Left lung (tissue), 10 donors: Measurements from ENCODE around the gene RASL12. TPM values are rescaled to one million over a fixed set of nuclear protein-coding genes. Genes with fewer than 3 reads are reported as not detected.

Experiments used
- ATAC-seq: fragments of 200-7000 bp; cut with Tn5 transposase; one replicate; pipeline ENCODE4 v1.9.1; 2020; ENCODE audit warnings: moderate library complexity
- DNase-seq, 4 donors: peaks; one replicate each; pipeline ENCODE4 v3.0.0-alpha.2; 2013 to 2020
- H3K27ac ChIP-seq, 2 donors: fragments of 200-600 bp; sonication (generic) in 1 of 2; one replicate each; pipeline versions ENCODE4 v1.5.0 to v1.8.0; 2020 to 2021
- H3K27me3 ChIP-seq, 2 donors: fragments of 200-600 bp; sonication (generic) in 1 of 2; one replicate each; pipeline versions ENCODE4 v1.5.0 to v1.8.0; 2020 to 2021
- H3K36me3 ChIP-seq, 2 donors: fragments of 200-600 bp; sonication (generic) in 1 of 2; one replicate each; pipeline versions ENCODE4 v1.5.0 to v1.8.0; 2020 to 2021
- H3K4me1 ChIP-seq, 2 donors: fragments of 200-600 bp; one replicate each; pipeline ENCODE4 v1.8.0; 2021
- H3K4me3 ChIP-seq, 2 donors: fragments of 200-600 bp; sonication (generic) in 1 of 2; one replicate each; pipeline versions ENCODE4 v1.5.0 to v1.8.0; 2020 to 2021; ENCODE audit warnings: mild to moderate bottlenecking in 1 of 2
- H3K9me3 ChIP-seq, 2 donors: fragments of 200-600 bp; sonication (generic) in 1 of 2; one replicate each; pipeline versions ENCODE4 v1.5.0 to v1.8.0; 2020 to 2021
- intact Hi-C, 2 donors: fragments of 100-400 bp; cut with DNase I; formaldehyde crosslinking; loops; one replicate each; pipeline versions ENCODE4 v1.11.2 to v1.14.2; 2022
- polyA plus RNA-seq, 6 donors: library from polyadenylated mRNA; unstranded; fragments of 120-200 nt; gene quantifications; one replicate each; pipeline ENCODE4 v1.2.1, GENCODE V29; 2013; ENCODE audit not compliant: insufficient read length in 6 of 6
- total RNA-seq, 2 donors: library from RNA; stranded (reverse); fragmentation: NEBNext Ultra II Directional; extraction: Animal tissue kit (Norgen Biotek cat#: 25700); gene quantifications; one replicate each; pipeline ENCODE4 v1.2.1, GENCODE V29; 2021
- TF ChIP-seq, protein P1 (sequence below), 2 donors: fragments of 200-600 bp; sonication (generic) in 1 of 2; IDR thresholded peaks; one replicate each; pipeline versions ENCODE4 v1.5.0 to v1.8.0; 2021; ENCODE audit warnings: antibody characterized with exemption in 2 of 2
- donor health status: DM: no; HTN: yes; CAD: no.
- donor health status: DM: no; HTN: no; CAD: no.

The RASL12 gene
- total and polyA plus RNA-seq, 8 donors, result 23.8 to 127 (median 105) TPM

DNA sequence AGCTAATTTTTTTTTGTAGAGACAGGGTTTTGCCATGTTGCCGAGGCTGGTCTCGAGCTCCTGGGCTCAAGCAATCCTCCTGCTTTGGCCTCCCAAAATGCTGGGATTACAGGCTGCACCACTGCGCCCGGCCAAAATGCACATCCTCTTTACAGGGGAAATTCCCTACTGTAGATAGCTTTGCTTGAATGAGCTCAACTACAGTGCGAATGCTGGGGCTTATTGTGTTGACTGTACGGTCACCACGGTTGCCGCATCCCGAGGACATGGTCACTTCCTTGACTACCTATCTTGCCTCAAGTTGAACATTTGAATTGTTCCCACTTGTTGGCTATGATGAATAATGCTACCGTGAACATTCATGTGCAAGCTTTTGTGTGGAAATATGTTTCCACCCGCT lies 33.1 kb downstream of the RASL12 start:
- H3K27ac ChIP-seq, result no peak overlapping the region
- H3K9me3 ChIP-seq, result no peaks in the 10 kb centered on the region
- H3K36me3 ChIP-seq, result no peaks in the 10 kb centered on the region
- H3K4me3 ChIP-seq, result no peak overlapping the region
- ATAC-seq (no peak), DNase-seq (no peak)
- no peaks in the 10 kb centered on the region for H3K27me3 ChIP-seq
- TF ChIP-seq, protein P1, sequence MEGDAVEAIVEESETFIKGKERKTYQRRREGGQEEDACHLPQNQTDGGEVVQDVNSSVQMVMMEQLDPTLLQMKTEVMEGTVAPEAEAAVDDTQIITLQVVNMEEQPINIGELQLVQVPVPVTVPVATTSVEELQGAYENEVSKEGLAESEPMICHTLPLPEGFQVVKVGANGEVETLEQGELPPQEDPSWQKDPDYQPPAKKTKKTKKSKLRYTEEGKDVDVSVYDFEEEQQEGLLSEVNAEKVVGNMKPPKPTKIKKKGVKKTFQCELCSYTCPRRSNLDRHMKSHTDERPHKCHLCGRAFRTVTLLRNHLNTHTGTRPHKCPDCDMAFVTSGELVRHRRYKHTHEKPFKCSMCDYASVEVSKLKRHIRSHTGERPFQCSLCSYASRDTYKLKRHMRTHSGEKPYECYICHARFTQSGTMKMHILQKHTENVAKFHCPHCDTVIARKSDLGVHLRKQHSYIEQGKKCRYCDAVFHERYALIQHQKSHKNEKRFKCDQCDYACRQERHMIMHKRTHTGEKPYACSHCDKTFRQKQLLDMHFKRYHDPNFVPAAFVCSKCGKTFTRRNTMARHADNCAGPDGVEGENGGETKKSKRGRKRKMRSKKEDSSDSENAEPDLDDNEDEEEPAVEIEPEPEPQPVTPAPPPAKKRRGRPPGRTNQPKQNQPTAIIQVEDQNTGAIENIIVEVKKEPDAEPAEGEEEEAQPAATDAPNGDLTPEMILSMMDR (IDR thresholded peaks at IDR 0.05), result no peak
- intact Hi-C loops, result loop anchor here in 1 of 2 donors (10.0 kb wide), 1 partner anchor 60 kb away; no protein-coding TSS in a partner anchor
- peaks cover 0 to 11% of the 10 kb centered on the region in 2 donors for H3K4me1 ChIP-seq

DNA sequence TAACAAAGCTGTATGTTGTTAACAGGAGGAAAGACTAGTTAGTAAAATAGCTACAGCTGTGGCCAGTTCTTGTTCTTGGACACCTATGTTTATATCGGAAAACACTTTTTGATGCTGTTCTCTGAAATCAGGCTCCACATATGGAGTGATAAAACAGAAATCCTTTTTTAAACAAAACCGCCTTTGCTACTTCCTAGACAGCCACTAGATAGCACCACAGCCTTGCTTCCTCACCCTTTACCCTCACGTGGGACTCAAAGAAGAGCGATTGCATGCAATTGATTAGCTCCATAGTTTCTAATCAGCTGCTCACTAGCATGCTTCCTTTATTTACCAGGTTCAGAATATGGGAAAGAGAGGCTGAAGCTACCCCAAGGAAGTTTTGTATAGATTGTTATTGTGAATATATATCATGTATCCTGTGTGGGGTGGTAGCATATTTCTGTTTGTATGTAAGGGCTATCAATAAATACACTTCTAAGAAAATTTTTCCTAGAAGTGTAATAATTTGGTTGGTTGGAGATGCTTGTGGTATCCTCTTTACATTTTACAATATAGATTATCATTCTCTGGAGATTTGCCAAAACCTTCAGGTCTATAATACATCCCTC lies 34.0 kb downstream of the RASL12 start:
- Histone ChIP-seq H3K4me3 (no peak overlapping the region), H3K36me3 (no peaks in the 10 kb centered on the region), H3K4me1 (peaks cover 0 to 15% of the 10 kb centered on the region in 2 donors), H3K27ac (no peak overlapping the region), H3K27me3 (no peaks in the 10 kb centered on the region), H3K9me3 (no peaks in the 10 kb centered on the region)
- ATAC-seq (peak; percentile 48), DNase-seq (peak in 1 of 4 donors; percentile 54)
- TF ChIP-seq, protein P1 (IDR thresholded peaks at IDR 0.05), result no peak
- intact Hi-C loops, result loop anchor here in 1 of 2 donors (10.0 kb wide), 1 partner anchor 61 kb away; no protein-coding TSS in a partner anchor

DNA sequence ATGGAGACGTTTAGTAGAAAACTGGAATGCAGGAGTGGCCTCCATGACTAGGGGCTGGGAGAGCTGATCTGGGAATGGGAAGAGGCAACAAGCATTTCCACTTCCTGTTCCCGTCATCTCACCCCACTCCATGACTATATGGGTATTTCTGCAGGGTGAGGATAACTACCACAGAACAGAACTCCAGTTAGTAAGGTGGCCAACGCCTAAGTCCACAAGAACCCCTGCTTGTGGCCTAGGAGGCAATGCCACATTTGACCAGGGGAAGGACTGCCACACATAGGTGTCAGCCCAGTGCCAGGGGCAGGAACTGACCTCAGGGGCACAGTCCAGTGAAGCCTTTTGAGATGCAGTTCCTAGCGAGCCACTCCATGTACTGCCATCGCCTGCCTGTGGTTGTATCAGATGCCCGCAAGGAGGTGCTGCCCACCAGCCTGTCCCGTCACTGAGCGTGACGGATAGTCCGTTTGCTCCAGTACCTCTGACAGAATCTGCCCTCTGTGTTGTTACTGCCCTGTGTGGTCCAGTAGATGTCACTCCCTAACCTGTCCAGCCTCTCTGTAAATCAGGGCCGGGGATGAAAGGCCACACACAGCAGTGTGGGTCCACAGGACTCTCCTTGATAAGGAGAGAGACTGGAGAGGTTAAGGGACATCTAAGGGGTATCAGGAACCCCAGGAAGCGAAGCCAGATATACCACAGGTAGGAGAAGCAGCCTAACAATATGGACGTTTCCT lies 34.8 kb downstream of the RASL12 start:
- peak in 3 of 4 donors; percentile 56 to 77 (median 74) for DNase-seq
- ATAC-seq, result peak; percentile 83
- Histone ChIP-seq H3K36me3 (no peaks in the 10 kb centered on the region), H3K27ac (no peak overlapping the region), H3K27me3 (no peaks in the 10 kb centered on the region), H3K4me3 (no peak overlapping the region), H3K9me3 (no peaks in the 10 kb centered on the region), H3K4me1 (peaks cover 7 to 23% of the 10 kb centered on the region in 2 donors)
- TF ChIP-seq, protein P1 (IDR thresholded peaks at IDR 0.05), result peak; percentile 28 to 68
- intact Hi-C loops, result loop anchor here in 1 of 2 donors (10.0 kb wide), 1 partner anchor 62 kb away; no protein-coding TSS in a partner anchor

DNA sequence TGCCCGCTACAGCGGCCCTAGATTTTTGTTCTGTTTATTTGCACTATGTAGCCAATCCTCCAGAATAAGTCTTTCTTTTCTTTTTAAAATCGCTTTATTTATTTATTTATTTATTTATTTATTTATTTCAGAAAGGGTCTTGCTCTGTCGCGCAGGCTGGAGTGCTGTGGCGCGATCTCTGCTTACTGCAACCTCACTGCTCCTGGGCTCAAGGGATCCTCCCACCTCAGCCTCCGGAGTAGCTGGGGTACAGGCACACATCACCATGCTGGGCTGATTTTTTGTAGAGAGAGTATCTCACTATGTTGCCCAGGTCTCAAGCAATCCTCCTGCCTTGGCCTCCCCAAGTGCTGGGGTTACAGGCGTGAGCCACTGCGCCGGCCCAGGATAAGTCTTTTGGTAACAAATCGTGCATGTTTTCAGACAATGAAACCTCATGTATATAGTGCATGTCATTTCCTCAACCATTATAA lies 38.0 kb downstream of the RASL12 start:
- Histone ChIP-seq H3K9me3 (no peaks in the 10 kb centered on the region), H3K36me3 (peaks cover 0 to 21% of the 10 kb centered on the region in 2 donors), H3K27me3 (no peaks in the 10 kb centered on the region), H3K4me3 (peak overlapping the region; percentile 96 to 98), H3K27ac (peak overlapping the region in 1 of 2 donors; percentile 78), H3K4me1 (peaks cover 10 to 30% of the 10 kb centered on the region in 2 donors)
- intact Hi-C loops, result loop anchor here in 1 of 2 donors (10.0 kb wide), 1 partner anchor 65 kb away; no protein-coding TSS in a partner anchor
- TF ChIP-seq, protein P1 (IDR thresholded peaks at IDR 0.05), result no peak
- DNase-seq (no peak), ATAC-seq (no peak)
